ENCODE results near the gene PTPN3. TPM values are rescaled to one million over a fixed set of nuclear protein-coding genes. Genes with fewer than 3 reads are reported as not detected.
A peak's percentile ranks its signal among the peaks of the same experiment; 100 is the strongest.
"Not testable (repeated sequence)": the region's sequence is repeated elsewhere in the genome, so short reads cannot be mapped to it uniquely, and the experiment has no call there.

PTPN3 gene
- total RNA-seq, 1 experiment from 2014 or later = 4.8 TPM

DNA sequence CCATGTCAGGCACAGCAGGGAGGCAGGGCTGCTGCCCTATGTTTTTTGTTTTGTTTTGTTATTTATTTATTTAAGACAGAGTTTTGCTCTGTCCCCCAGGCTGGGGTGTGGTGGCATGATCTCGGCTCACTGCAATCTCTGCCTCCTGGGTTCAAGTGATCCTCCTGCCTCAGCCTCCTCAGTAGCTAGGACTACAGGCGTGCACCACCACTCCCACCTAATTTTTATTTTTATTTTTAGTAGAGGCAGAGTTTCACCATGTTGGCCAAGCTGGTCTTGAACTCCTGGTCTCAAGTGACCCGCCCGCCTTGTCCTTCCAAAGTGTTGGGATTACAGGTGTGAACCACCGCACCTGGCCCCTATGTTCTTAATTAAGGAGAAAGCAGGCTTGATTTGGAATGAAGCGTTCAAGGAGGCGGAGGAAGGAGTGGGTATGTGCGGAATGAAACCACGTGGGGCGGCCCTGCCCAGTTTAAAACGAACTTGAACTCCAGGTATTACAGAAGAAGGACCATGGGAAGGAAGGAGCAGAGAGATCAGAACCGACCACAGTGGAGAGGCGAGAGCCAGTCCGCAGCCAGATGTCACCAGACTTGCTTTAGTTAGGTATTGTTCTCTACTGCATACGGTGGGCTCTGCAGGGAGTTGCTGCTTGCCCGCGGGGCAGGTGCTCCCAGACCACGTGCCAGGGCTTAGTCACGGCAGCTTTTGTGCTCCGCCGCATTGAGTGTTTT lies 142.4 kb downstream of the PTPN3 start:
- H3K36me3 ChIP-seq = no peaks in the 10 kb centered on the region
- no peak for DNase-seq (ENCODE audit: low read depth in 1 of 2, low spot score in 2 of 2)
- no peaks in the 10 kb centered on the region for H3K4me1 ChIP-seq (replicated peaks)
- no peak overlapping the region for H3K4me3 ChIP-seq
- no peak overlapping the region for H3K27ac ChIP-seq
- H3K27me3 ChIP-seq (replicated peaks) = no peaks in the 10 kb centered on the region
- H3K9me3 ChIP-seq (replicated peaks) = no peaks in the 10 kb centered on the region

DNA sequence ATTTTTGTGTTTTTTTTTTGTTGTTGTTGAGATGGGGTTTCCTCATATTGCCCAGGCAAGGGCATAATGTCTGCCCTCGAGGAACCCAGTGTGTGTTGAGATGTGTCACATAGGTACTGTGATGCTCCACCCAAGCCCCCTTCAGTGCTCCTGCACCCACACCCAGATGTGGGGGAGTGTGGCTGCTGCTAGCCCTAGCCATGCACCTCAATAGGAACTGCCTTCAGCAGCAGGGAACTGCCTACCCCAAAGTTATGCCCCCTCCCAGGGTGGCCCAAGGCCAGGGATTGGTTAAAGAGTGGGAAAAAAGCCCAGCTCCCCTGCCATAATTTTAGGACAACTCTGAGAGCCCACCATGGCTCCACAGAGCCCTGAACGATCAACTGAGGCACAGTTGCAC lies 143.9 kb downstream of the PTPN3 start:
- H3K4me3 ChIP-seq = no peak overlapping the region
- H3K36me3 ChIP-seq = no peaks in the 10 kb centered on the region
- no peak overlapping the region for H3K27ac ChIP-seq
- no peaks in the 10 kb centered on the region for H3K27me3 ChIP-seq (replicated peaks)
- no peaks in the 10 kb centered on the region for H3K9me3 ChIP-seq (replicated peaks)
- H3K4me1 ChIP-seq (replicated peaks) = peaks cover 9% of the 10 kb centered on the region
- no peak for DNase-seq (ENCODE audit: low read depth in 1 of 2, low spot score in 2 of 2)

DNA sequence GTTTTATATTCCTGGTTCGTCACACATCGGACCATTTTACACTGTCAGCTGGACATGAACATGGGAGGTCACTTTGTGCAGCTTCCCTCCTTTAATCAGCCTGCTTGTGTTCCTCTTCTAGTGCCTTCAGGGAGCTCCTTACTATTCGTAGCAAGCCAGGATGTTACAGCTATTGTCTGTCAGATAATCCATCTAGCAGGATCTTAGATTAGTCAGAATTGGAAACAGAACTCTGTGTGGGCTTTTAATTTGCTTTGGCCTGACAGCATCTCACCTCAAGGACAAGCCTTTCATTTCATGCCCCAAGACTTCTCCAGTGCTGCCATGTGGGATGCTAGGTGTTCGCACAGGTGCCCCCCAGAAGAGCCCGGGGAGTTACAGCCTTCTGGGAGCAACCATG lies 147.1 kb downstream of the PTPN3 start:
- no peak overlapping the region for H3K27ac ChIP-seq
- no peak for DNase-seq (ENCODE audit: low read depth in 1 of 2, low spot score in 2 of 2)
- H3K4me1 ChIP-seq (replicated peaks) = peaks cover 21% of the 10 kb centered on the region
- no peaks in the 10 kb centered on the region for H3K36me3 ChIP-seq
- H3K27me3 ChIP-seq (replicated peaks) = no peaks in the 10 kb centered on the region
- no peak overlapping the region for H3K4me3 ChIP-seq
- H3K9me3 ChIP-seq (replicated peaks) = no peaks in the 10 kb centered on the region

DNA sequence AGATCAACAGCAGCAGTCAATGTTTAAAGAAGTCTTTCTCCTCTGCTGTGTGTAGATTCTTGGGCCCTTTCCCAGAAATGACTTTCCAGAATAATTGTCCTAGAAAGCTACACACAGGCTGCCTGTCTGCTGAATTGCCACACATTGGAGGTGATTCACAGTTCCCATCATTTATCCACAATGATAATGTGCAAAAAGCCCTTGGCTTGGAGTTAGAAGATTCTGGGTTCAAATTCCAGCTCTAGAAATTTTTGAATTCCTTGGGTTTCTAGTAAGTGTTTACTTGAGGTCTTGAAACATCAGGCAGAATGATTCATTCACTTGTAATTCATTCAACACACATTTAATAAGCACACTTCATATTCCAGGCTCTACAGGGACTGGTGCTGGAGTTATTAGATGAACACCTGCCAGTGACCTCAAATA lies 148.7 kb downstream of the PTPN3 start:
- H3K36me3 ChIP-seq = no peaks in the 10 kb centered on the region
- no peak overlapping the region for H3K4me3 ChIP-seq
- peak; percentile 57 to 82 for DNase-seq (ENCODE audit: low read depth in 1 of 2, low spot score in 2 of 2)
- H3K9me3 ChIP-seq (replicated peaks) = no peaks in the 10 kb centered on the region
- no peaks in the 10 kb centered on the region for H3K27me3 ChIP-seq (replicated peaks)
- peak overlapping the region; percentile 47 for H3K27ac ChIP-seq
- peaks cover 32% of the 10 kb centered on the region for H3K4me1 ChIP-seq (replicated peaks)

DNA sequence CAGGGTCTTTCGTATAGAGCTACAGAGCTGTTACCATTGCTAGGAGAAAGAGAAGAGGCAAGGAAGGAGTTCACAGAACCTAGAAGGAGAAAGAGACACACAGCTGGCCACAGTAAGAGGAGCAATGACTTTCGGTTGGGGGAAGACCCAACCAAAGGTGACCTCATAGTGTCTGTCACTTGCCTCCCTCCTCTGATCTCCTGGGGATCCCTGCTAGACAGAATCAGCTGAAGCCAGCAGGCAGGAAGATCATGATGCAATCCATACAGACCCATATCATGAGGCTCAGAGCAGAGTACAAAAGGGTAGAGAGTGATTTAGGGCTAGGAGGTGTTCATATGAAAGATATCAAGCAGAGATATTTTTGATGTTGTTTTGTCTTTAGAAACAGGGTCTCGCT lies 151.2 kb downstream of the PTPN3 start:
- no peak overlapping the region for H3K4me3 ChIP-seq
- peaks cover 32% of the 10 kb centered on the region for H3K4me1 ChIP-seq (replicated peaks)
- no peak for DNase-seq (ENCODE audit: low read depth in 1 of 2, low spot score in 2 of 2)
- H3K27me3 ChIP-seq (replicated peaks) = no peaks in the 10 kb centered on the region
- H3K36me3 ChIP-seq = no peaks in the 10 kb centered on the region
- no peaks in the 10 kb centered on the region for H3K9me3 ChIP-seq (replicated peaks)
- H3K27ac ChIP-seq = no peak overlapping the region

DNA sequence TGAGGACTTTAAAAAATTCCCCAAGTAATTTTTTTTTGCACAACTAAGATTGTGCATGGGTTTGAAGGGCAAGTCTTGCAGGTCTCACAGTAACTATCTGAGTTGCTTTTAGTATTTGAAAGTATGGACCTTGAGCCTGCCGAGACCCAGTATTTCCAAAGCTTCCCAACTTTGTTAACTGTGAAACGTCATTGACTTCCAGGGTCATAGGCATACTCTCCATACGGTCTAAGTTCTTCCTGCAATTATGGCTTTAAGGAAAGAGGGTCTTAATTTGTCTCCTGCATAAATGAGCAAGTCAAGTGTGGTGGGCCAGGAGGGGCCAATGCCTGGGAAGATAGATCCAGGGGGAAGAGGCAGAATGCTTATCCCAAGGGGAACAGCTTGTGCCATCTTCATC lies 153.2 kb downstream of the PTPN3 start:
- Histone ChIP-seq H3K27ac (peak overlapping the region; percentile 61; the same call in 1 of the 2 replicates), H3K36me3 (no peaks in the 10 kb centered on the region), H3K9me3 (replicated peaks) (no peaks in the 10 kb centered on the region), H3K4me1 (replicated peaks) (peaks cover 28% of the 10 kb centered on the region), H3K27me3 (replicated peaks) (no peaks in the 10 kb centered on the region), H3K4me3 (no peak overlapping the region)
- no peak for DNase-seq (ENCODE audit: low read depth in 1 of 2, low spot score in 2 of 2)

DNA sequence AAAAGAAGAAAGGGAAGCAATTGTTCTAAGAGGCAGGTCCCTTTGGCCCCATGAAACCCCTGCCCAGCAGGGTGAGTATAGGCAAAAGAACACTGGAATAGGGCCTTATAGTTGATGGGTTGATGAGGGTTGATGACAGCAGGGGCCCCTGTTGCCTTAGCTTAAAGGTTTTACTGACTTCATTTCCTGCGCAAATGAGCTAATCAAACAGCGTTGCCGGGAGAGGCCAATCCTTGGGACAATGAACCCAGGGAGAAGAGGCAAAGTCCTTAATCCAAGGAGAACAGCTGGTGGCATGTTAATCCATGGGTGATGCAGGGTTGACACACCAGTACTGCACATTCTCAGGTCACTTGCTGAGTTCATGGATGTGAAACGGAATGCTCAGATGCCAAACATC lies 155.2 kb downstream of the PTPN3 start:
- Histone ChIP-seq H3K9me3 (replicated peaks) (no peaks in the 10 kb centered on the region), H3K27ac (no peak overlapping the region), H3K4me3 (no peak overlapping the region), H3K27me3 (replicated peaks) (no peaks in the 10 kb centered on the region), H3K4me1 (replicated peaks) (peaks cover 13% of the 10 kb centered on the region), H3K36me3 (no peaks in the 10 kb centered on the region)
- no peak for DNase-seq (ENCODE audit: low read depth in 1 of 2, low spot score in 2 of 2)

DNA sequence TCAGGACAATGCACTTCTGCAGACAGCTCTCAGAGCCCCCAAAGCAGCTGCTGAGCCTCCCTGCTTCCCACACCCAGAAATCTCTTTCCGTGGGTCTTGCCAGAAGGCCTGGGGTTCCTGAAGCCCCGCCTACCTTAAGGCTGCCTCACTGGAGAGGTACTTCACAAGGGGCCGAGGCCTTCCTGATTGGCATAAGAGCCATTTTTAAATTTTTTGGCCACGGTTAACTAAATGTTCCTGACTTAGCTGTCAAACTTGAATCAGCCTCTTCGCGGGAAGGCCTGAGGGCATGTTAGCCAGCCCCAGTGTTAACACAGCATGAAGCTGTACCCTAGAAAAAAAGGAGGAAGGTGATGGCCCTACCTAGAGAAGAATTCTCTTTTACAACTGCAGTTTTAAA lies 156.5 kb downstream of the PTPN3 start:
- H3K9me3 ChIP-seq (replicated peaks) = no peaks in the 10 kb centered on the region
- H3K4me1 ChIP-seq (replicated peaks) = peaks cover 13% of the 10 kb centered on the region

DNA sequence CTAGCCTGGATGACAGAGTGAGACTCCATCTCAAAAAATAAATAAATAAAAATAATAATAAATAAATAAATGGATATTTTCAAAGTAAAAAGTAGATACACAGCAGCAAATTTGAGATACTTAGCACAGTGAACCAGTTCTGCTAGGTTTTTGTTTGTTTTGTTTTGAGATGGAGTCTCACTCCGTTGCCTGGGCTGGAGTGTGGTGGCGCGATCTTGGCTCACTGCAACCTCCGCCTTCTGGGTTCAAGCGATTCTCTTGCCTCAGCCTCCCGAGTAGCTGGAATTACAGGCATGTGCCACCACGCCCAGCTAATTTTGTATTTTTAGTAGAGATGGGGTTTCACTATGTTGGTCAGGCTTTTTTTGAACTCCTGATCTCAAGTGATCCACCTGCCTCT lies 157.1 kb downstream of the PTPN3 start:
- H3K27ac ChIP-seq; H3K9me3 ChIP-seq (replicated peaks); H3K4me3 ChIP-seq; H3K27me3 ChIP-seq (replicated peaks); H3K36me3 ChIP-seq; DNase-seq (ENCODE audit: low read depth in 1 of 2, low spot score in 2 of 2): not testable (repeated sequence)
- H3K4me1 ChIP-seq (replicated peaks) = peaks cover 11% of the 10 kb centered on the region

More for the DNA sequence above, 156.5 kb downstream of the PTPN3 start:
- Histone ChIP-seq H3K27ac (no peak overlapping the region), H3K4me3 (no peak overlapping the region), H3K36me3 (no peaks in the 10 kb centered on the region), H3K27me3 (replicated peaks) (no peaks in the 10 kb centered on the region)
- no peak for DNase-seq (ENCODE audit: low read depth in 1 of 2, low spot score in 2 of 2)

DNA sequence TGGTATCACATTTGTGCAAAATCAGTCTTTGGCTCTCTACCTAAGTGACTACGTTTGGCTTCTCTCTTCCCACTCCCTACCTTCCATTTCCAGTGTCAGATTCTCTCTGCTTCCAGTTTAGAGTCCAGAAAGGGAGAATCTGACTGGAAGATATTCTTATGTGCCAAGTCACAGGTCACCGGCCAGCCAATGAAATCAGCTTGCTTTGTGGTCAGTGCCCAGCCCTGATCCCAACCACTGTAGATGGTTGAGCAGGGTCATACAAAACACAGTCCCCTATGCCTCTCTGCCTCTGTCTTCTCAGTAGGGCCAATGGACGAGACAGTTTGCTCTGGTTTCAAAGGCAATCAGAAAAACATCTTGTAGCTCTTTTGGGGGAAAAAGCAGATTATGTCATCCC lies 161.7 kb downstream of the PTPN3 start:
- Histone ChIP-seq H3K27me3 (replicated peaks) (no peaks in the 10 kb centered on the region), H3K9me3 (replicated peaks) (no peaks in the 10 kb centered on the region), H3K36me3 (no peaks in the 10 kb centered on the region), H3K27ac (no peak overlapping the region), H3K4me1 (replicated peaks) (no peaks in the 10 kb centered on the region), H3K4me3 (no peak overlapping the region)
- DNase-seq (ENCODE audit: low read depth in 1 of 2, low spot score in 2 of 2) = no peak

DNA sequence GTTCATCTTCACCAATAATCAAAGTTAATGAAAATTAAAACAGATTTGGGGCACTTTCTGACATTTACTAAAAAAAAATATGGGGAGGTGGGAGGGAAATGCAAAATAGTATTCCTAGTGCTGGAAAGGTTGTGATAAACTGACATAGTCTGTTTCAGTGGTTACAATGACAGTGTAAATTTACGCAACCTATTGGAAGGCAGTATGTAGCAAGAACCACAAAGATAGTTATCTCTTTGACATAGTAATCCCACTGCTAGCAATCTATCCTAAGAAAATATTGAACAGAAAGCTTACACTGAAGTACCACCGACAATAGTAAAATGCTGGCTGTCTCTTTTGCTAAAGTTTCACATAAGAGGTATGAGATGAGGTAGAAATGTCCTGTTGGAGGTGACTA lies 162.2 kb downstream of the PTPN3 start:
- Histone ChIP-seq H3K9me3 (replicated peaks) (no peaks in the 10 kb centered on the region), H3K27me3 (replicated peaks) (no peaks in the 10 kb centered on the region), H3K27ac (no peak overlapping the region), H3K4me3 (no peak overlapping the region), H3K36me3 (no peaks in the 10 kb centered on the region), H3K4me1 (replicated peaks) (no peaks in the 10 kb centered on the region)
- DNase-seq (ENCODE audit: low read depth in 1 of 2, low spot score in 2 of 2) = no peak

DNA sequence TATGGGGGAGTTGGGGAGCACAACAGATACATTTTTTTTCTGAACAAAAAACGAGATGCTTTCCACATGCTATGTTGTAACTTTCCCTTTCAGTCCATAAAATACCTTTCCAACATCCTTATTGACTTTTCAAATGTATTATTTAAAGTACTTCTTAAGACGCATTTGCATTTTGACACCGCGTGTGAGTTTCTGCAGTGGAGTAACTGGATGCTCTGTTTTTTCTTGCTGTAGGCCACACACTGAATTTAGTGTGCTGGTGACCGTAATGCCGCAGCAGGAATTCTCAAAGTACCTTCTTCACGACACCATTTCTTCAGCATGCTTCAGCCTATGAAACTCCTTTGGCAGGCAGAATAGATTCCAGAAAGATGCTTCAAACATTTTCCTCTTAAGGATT lies 163.0 kb downstream of the PTPN3 start:
- Histone ChIP-seq H3K36me3 (no peaks in the 10 kb centered on the region), H3K4me3 (no peak overlapping the region), H3K9me3 (replicated peaks) (no peaks in the 10 kb centered on the region), H3K4me1 (replicated peaks) (no peaks in the 10 kb centered on the region), H3K27me3 (replicated peaks) (no peaks in the 10 kb centered on the region), H3K27ac (no peak overlapping the region)
- no peak for DNase-seq (ENCODE audit: low read depth in 1 of 2, low spot score in 2 of 2)

DNA sequence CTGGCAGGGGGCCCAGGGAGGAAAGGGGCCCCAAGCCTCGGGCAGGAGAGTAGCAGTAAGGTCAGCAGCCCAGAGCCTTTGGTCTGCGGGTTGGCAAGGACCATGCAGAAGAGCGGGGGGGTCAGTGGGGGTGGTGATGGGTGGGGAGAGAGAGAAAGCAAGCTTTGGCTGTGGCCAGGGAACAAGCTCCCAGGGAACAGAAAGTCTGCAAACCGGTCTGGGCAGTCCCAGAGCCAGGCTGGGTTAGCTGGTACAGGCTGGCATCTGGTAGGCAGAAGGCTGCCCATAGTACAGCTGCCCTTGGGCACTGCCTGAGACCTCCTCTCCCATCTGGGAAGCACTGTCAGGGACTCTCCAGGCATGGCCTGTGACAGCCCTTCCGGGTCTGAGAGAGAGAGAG lies 166.8 kb downstream of the PTPN3 start:
- H3K4me3 ChIP-seq = no peak overlapping the region
- H3K4me1 ChIP-seq (replicated peaks) = peaks cover 24% of the 10 kb centered on the region
- H3K27ac ChIP-seq = no peak overlapping the region
- H3K9me3 ChIP-seq (replicated peaks) = no peaks in the 10 kb centered on the region
- H3K27me3 ChIP-seq (replicated peaks) = no peaks in the 10 kb centered on the region
- H3K36me3 ChIP-seq = no peaks in the 10 kb centered on the region
- DNase-seq (ENCODE audit: low read depth in 1 of 2, low spot score in 2 of 2) = no peak

DNA sequence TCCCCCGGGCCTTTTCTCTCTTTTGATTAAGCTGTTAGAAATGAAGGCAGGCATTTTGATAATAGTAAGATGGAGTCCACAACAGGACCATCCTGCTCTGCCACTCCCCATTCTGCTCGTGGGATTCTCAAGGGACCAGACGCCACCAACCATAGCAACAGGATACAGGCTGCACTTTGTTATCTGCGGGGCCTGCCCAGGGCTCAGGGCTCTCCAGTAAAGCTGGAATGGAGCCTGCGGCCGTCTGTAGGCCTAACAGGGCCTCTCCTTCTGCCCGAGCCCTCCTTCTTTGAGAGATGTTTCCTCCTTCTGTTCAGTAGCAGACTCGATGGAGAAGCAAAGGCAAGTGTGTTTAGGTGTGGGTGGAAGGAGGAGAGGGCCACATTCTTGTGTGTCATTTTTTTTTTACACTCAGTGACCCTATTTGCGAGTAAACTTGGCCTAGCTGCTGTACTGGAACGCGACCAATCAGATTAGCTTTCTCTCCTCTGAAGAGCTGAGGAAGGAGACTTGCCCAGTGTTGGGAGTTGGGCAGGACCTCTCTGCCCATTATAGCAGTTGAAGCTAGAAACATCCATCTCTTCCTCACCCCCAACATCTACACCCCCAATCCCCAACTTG lies 168.4 kb downstream of the PTPN3 start:
- peak overlapping the region; percentile 51 for H3K27ac ChIP-seq
- H3K36me3 ChIP-seq = no peaks in the 10 kb centered on the region
- peaks cover 27% of the 10 kb centered on the region for H3K4me1 ChIP-seq (replicated peaks)
- no peak for DNase-seq (ENCODE audit: low read depth in 1 of 2, low spot score in 2 of 2)
- H3K4me3 ChIP-seq = no peak overlapping the region
- H3K27me3 ChIP-seq (replicated peaks) = no peaks in the 10 kb centered on the region
- H3K9me3 ChIP-seq (replicated peaks) = no peaks in the 10 kb centered on the region
